ENCODE data around the gene TEKT3. TPM values are rescaled to one million over a fixed set of nuclear protein-coding genes. Genes with fewer than 3 reads are reported as not detected.

Gene TEKT3
- polyA plus RNA-seq, 3 donors, result not detected

DNA sequence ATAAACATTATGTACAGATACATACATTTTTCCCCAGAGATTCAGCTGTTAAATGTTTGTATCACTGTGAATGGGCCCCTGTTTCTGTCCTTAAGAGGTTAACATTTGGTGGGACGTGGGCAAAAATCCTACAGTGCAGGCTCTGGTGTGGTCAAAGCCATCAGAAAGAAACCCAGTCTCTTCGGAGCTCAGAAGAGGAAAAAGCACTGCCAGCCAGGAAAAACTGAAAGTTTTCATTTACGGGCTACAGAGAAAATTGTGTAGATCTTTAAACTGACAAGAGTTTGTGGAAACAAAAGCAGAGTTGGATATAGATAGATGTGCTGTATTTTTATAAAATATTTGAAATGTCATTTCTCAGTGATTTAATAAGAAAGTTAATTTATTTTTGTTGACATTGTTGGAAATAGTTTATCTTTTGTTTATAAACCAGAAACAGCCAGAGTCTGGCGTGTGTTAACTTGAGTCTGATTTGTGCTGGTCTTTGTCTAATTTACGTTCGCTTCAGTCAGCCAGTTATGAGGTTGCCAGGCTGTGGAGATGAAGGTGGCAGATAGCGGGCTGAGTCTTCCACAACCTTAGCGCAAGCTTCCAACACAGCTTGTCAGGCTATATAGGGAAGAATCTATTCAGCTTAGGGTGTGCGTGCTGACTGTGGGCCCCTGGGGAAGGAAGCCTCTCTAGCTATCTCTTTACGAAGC lies 9.5 kb upstream of the TEKT3 start:
- H3K4me3 Mint-ChIP-seq, result no peak overlapping the region
- H3K27me3 Mint-ChIP-seq (ENCODE audit: low read depth in 3 of 3), result peaks cover 7 to 24% (median 12%) of the 10 kb centered on the region in 3 donors
- no peaks in the 10 kb centered on the region for H3K4me1 ChIP-seq (ENCODE audit: control insufficient read depth in 1 of 2, insufficient read depth in 2 of 2, low read length in 2 of 2)
- peaks cover 0 to 9% (median 3%) of the 10 kb centered on the region in 7 donors for H3K9me3 Mint-ChIP-seq
- H4K20me1 ChIP-seq (ENCODE audit: insufficient read depth, low read length), result no peaks in the 10 kb centered on the region
- peaks cover 8% of the 10 kb centered on the region in 2 donors for H3K27me3 ChIP-seq (ENCODE audit: control insufficient read depth in 2 of 2, insufficient read depth in 2 of 2, low read length in 2 of 2)
- H3K27ac Mint-ChIP-seq, result no peak overlapping the region
- no peak overlapping the region for H2AFZ ChIP-seq (ENCODE audit: insufficient read depth, low read depth, low read length, poor library complexity, severe bottlenecking)
- no peaks in the 10 kb centered on the region for H3K79me2 ChIP-seq (ENCODE audit: insufficient read depth, low read length)
- H3K4me3 ChIP-seq (replicated peaks in 1 of 3; ENCODE audit: low read depth in 2 of 3, low read length in 3 of 3), result no peak overlapping the region
- H3K4me2 ChIP-seq (replicated peaks; ENCODE audit: extremely low read depth, low read length, poor library complexity, severe bottlenecking), result no peak overlapping the region
- H3K9me3 ChIP-seq (replicated peaks in 1 of 2; ENCODE audit: control insufficient read depth in 1 of 2, insufficient read depth in 1 of 2, low read length in 2 of 2), result peaks cover 0 to 7% of the 10 kb centered on the region in 2 donors
- no peak overlapping the region for H3K9ac ChIP-seq (ENCODE audit: insufficient read depth, low read length, poor library complexity, severe bottlenecking)
- TF ChIP-seq, protein P1, sequence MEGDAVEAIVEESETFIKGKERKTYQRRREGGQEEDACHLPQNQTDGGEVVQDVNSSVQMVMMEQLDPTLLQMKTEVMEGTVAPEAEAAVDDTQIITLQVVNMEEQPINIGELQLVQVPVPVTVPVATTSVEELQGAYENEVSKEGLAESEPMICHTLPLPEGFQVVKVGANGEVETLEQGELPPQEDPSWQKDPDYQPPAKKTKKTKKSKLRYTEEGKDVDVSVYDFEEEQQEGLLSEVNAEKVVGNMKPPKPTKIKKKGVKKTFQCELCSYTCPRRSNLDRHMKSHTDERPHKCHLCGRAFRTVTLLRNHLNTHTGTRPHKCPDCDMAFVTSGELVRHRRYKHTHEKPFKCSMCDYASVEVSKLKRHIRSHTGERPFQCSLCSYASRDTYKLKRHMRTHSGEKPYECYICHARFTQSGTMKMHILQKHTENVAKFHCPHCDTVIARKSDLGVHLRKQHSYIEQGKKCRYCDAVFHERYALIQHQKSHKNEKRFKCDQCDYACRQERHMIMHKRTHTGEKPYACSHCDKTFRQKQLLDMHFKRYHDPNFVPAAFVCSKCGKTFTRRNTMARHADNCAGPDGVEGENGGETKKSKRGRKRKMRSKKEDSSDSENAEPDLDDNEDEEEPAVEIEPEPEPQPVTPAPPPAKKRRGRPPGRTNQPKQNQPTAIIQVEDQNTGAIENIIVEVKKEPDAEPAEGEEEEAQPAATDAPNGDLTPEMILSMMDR (IDR thresholded peaks at IDR 0.05), result no peak
- 80% methylated on average over 10 of the region's 10 CpGs for WGBS (ENCODE audit: insufficient coverage)
- H3K4me1 Mint-ChIP-seq, result peaks cover 2% of the 10 kb centered on the region
- no peaks in the 10 kb centered on the region for H3K36me3 ChIP-seq (replicated peaks in 1 of 2; ENCODE audit: control insufficient read depth in 1 of 2, insufficient read depth in 2 of 2, low read length in 2 of 2)
- no peak for DNase-seq
- H3K27ac ChIP-seq (ENCODE audit: low read depth in 1 of 2, low read length in 2 of 2), result no peak overlapping the region
- intact Hi-C loops (cut with micrococcal nuclease), result no loop called here
- H3K36me3 Mint-ChIP-seq, result no peaks in the 10 kb centered on the region

DNA sequence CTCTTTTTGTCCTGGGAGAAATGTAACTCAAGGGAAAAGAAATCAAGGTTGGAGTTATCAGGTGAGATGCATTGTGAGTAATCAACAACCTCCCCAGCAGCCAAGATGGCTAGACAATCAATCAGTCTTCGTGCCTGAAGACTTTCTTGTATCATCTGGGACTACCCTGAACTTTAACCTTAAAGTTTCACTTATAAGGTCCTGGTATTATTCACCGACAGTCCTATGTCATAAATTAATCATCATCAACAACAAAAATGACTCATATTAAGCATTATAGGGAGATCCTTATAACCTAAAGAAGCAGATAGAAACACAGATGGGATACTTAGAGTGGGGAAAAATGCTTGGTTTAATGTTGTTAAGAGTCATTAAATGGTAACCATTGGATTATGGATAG lies 7.7 kb upstream of the TEKT3 start:
- Histone ChIP-seq H3K4me1 (ENCODE audit: control insufficient read depth in 1 of 2, insufficient read depth in 2 of 2, low read length in 2 of 2) (no peaks in the 10 kb centered on the region), H3K9ac (ENCODE audit: insufficient read depth, low read length, poor library complexity, severe bottlenecking) (no peak overlapping the region), H3K4me3 (replicated peaks in 1 of 3; ENCODE audit: low read depth in 2 of 3, low read length in 3 of 3) (no peak overlapping the region), H3K27ac (ENCODE audit: low read depth in 1 of 2, low read length in 2 of 2) (no peak overlapping the region), H3K9me3 (replicated peaks in 1 of 2; ENCODE audit: control insufficient read depth in 1 of 2, insufficient read depth in 1 of 2, low read length in 2 of 2) (no peaks in the 10 kb centered on the region), H4K20me1 (ENCODE audit: insufficient read depth, low read length) (no peaks in the 10 kb centered on the region), H3K36me3 (replicated peaks in 1 of 2; ENCODE audit: control insufficient read depth in 1 of 2, insufficient read depth in 2 of 2, low read length in 2 of 2) (no peaks in the 10 kb centered on the region), H3K79me2 (ENCODE audit: insufficient read depth, low read length) (no peaks in the 10 kb centered on the region), H3K27me3 (ENCODE audit: control insufficient read depth in 2 of 2, insufficient read depth in 2 of 2, low read length in 2 of 2) (peaks cover 15 to 16% of the 10 kb centered on the region in 2 donors), H2AFZ (ENCODE audit: insufficient read depth, low read depth, low read length, poor library complexity, severe bottlenecking) (no peak overlapping the region), H3K4me2 (replicated peaks; ENCODE audit: extremely low read depth, low read length, poor library complexity, severe bottlenecking) (no peak overlapping the region)
- no peak for DNase-seq
- Mint-ChIP-seq H3K36me3 (no peaks in the 10 kb centered on the region), H3K4me3 (no peak overlapping the region), H3K27ac (no peak overlapping the region), H3K4me1 (peaks cover 2% of the 10 kb centered on the region), H3K9me3 (peaks cover 0 to 5% (median 0%) of the 10 kb centered on the region in 7 donors), H3K27me3 (ENCODE audit: low read depth in 3 of 3) (peaks cover 15 to 29% (median 17%) of the 10 kb centered on the region in 3 donors)
- WGBS (ENCODE audit: insufficient coverage), result no CpG with 5 or more reads among the region's 2 CpGs
- TF ChIP-seq, protein P1 (IDR thresholded peaks at IDR 0.05), result no peak
- intact Hi-C loops (cut with micrococcal nuclease), result no loop called here

All from CD14-positive monocyte (primary cell).